Measurements from ENCODE around the gene CDK5.

DNA sequence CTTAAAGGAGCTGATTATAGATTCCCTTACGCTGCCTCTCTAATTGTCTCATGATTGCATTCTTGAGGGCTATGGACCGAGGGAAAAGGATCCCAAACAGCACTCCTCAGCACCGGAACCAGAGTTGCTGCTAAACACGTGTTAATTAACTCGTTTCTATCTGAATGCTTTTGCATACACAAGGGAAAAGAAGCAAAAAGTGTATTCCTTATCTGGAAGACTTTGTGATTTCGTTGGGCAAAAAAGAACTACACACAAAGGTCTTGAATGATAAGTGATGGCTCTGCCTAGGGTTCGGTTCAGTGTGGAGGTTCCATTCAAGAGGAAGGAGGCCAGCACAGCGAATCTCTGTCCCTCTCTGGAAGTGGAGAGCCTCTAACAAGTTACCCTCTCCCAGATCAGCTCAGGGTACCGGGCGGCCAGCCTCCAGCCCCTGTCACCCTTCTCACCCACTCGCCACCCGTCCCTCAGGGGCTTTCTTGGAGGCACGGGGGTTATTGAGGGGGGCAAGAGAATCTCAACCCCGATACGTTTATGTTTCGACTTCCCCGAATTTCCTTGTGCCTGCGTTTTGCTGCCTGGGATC is 1.2 kb upstream of the CDK5 start:
- TF ChIP-seq, protein P1, sequence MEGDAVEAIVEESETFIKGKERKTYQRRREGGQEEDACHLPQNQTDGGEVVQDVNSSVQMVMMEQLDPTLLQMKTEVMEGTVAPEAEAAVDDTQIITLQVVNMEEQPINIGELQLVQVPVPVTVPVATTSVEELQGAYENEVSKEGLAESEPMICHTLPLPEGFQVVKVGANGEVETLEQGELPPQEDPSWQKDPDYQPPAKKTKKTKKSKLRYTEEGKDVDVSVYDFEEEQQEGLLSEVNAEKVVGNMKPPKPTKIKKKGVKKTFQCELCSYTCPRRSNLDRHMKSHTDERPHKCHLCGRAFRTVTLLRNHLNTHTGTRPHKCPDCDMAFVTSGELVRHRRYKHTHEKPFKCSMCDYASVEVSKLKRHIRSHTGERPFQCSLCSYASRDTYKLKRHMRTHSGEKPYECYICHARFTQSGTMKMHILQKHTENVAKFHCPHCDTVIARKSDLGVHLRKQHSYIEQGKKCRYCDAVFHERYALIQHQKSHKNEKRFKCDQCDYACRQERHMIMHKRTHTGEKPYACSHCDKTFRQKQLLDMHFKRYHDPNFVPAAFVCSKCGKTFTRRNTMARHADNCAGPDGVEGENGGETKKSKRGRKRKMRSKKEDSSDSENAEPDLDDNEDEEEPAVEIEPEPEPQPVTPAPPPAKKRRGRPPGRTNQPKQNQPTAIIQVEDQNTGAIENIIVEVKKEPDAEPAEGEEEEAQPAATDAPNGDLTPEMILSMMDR (IDR thresholded peaks at IDR 0.05): no peak
- TF ChIP-seq POLR2A (IDR thresholded peaks at IDR 0.05) (no peak), POLR2AphosphoS5 (IDR thresholded peaks at IDR 0.05) (no peak)

Measured in breast epithelium (tissue), 3 donors.